Esophagus muscularis mucosa (tissue), 4 donors: ENCODE measurements around the gene ADGRB3. TPM values are rescaled to one million over a fixed set of nuclear protein-coding genes. Genes with fewer than 3 reads are reported as not detected.

Experiments used
- DNase-seq: peaks from one replicate; pipeline ENCODE4 v3.0.0-alpha.2; 2017; ENCODE audit errors: extremely low spot score
- H3K27ac ChIP-seq, 4 donors: fragments of 200-600 bp; sonication (generic); replicated peaks in 1 of 4; 1 replicate in 3 of 4; 2 replicates in 1 of 4; pipeline ENCODE4 v1.5.1; 2016 to 2019; ENCODE audit warnings: mild to moderate bottlenecking in 1 of 4
- H3K27me3 ChIP-seq, 4 donors: fragments of 200-600 bp; sonication (generic); one replicate each; pipeline versions ENCODE4 v1.5.1 to v1.6.0; 2016 to 2019
- H3K36me3 ChIP-seq, 4 donors: fragments of 200-600 bp; sonication (generic); one replicate each; pipeline ENCODE4 v1.5.1; 2016 to 2019
- H3K4me1 ChIP-seq, 4 donors: fragments of 200-600 bp; sonication (generic); one replicate each; pipeline ENCODE4 v1.5.1; 2016 to 2019
- H3K4me3 ChIP-seq, 4 donors: fragments of 200-600 bp; sonication (generic); 1 replicate in 2 of 4; 2 replicates in 2 of 4; pipeline ENCODE4 v1.5.1; 2016 to 2019; ENCODE audit warnings: mild to moderate bottlenecking in 4 of 4, moderate library complexity in 1 of 4
- H3K9me3 ChIP-seq, 4 donors: fragments of 200-600 bp; sonication (generic); 1 replicate in 3 of 4; 2 replicates in 1 of 4; pipeline ENCODE4 v1.5.1; 2016 to 2019
- CTCF ChIP-seq, 3 experiments: fragments of 200-600 bp in 2 of 3; fragments of 450-650 bp in 1 of 3; sonication (generic) in 2 of 3; IDR thresholded peaks; one replicate each; pipeline ENCODE4 v1.5.1; 2017 to 2019; ENCODE audit warnings: antibody characterized with exemption in 3 of 3, mild to moderate bottlenecking in 2 of 3, moderate library complexity in 1 of 3
- EP300 ChIP-seq: sonication (generic); formaldehyde crosslinking; IDR thresholded peaks from one replicate; pipeline ENCODE4 v1.6.1; 2017; ENCODE audit warnings: antibody characterized with exemption
- POLR2A ChIP-seq: fragments of 450-650 bp; IDR thresholded peaks from one replicate; pipeline ENCODE4 v1.6.1; 2017; ENCODE audit warnings: antibody characterized with exemption, moderate library complexity, mild to moderate bottlenecking, low read depth
- POLR2AphosphoS5 ChIP-seq, 2 donors: sonication (generic); formaldehyde crosslinking; IDR thresholded peaks; one replicate each; pipeline ENCODE4 v1.6.1; 2017; ENCODE audit warnings: antibody characterized with exemption in 2 of 2
- WGBS: methylation state at CpG from one replicate; pipeline ENCODE4 v1.1.5; 2018; 5-methylcytosine and 5-hydroxymethylcytosine counted together
- intact Hi-C: fragments of 100-400 bp; cut with DNase I; formaldehyde crosslinking; loops from one replicate; pipeline ENCODE4 v1.15.1; 2023
- total RNA-seq, 4 donors: library from RNA; depleted of rRNA; stranded (reverse); fragments of >200 nt; gene quantifications; one replicate each; pipeline versions ENCODE4 v1.1.0 to v1.2.1, GENCODE V29; 2016

Gene ADGRB3
- total RNA-seq, 4 donors from 2014 or later = 4.9 to 6.3 (median 5.8) TPM

GRCh38 chr6:68719761-68720160 is 84.7 kb downstream of the ADGRB3 start:
- peaks cover 0 to 3% (median 0%) of the 10 kb centered on the region in 4 donors for H3K4me1 ChIP-seq
- H3K4me3 ChIP-seq = no peak overlapping the region
- 83% methylated on average over 2 of the region's 2 CpGs for WGBS
- no peaks in the 10 kb centered on the region for H3K27me3 ChIP-seq
- TF ChIP-seq CTCF (IDR thresholded peaks at IDR 0.05) (no peak), POLR2A (no peak), POLR2AphosphoS5 (IDR thresholded peaks at IDR 0.05) (no peak), EP300 (no peak)
- no peaks in the 10 kb centered on the region for H3K36me3 ChIP-seq
- DNase-seq = no peak
- H3K27ac ChIP-seq = no peak overlapping the region
- intact Hi-C loops = no loop called here
- H3K9me3 ChIP-seq = no peaks in the 10 kb centered on the region

DNA sequence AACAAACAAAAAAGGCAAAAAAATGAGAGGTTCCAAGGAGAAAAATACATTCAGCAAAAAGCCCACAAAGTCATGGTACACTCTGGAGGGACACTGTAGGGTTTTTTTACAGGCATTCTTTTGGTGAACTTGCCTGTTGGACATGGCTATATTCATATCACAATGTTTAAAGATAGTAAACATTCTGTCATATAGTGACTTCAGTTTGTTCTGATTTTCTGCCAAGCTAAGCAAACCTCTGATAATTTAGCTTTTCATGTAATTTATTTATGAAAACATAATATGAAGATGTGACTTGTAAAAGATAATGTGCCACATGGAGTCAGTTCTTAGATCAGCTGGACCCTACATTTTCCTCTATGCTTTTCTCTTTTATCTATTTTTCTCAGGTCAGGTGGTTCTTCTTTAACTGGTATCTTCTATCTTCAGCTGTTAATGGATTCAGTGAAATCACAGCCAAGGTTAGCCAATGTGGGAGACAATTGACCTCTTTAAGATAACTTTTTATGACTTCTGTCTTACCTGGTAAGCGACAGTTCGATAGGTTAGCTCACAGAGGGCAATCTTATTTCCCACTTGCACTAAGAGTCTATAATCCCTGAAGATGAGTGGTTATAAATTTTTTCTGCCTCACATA is 87.9 kb downstream of the ADGRB3 start:
- Histone ChIP-seq H3K9me3 (no peaks in the 10 kb centered on the region), H3K4me3 (no peak overlapping the region), H3K27ac (no peak overlapping the region), H3K36me3 (no peaks in the 10 kb centered on the region), H3K4me1 (peaks cover 0 to 3% (median 0%) of the 10 kb centered on the region in 4 donors), H3K27me3 (no peaks in the 10 kb centered on the region)
- no peak for DNase-seq
- intact Hi-C loops = no loop called here
- 97% methylated on average over 2 of the region's 2 CpGs for WGBS
- TF ChIP-seq EP300 (no peak), CTCF (IDR thresholded peaks at IDR 0.05) (no peak), POLR2AphosphoS5 (IDR thresholded peaks at IDR 0.05) (no peak), POLR2A (no peak)

DNA sequence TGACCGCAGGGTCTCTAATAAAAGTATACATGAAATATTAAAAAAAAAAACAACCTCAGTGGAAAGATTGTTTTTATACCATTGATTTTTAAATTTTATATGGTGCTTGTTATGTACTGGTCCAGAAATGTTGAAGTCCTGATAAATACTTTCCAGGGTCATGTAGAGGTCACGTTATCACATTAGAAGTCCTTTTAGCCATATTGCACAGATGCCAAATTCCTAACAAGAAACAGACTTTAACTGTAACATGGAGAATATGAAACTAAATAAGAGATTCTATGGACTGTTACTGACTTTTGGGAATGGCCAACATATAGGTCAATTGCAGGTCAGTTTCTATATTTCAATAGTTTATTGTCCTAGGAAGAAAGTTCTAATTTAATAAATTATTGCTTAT is 89.0 kb downstream of the ADGRB3 start:
- DNase-seq = no peak
- Histone ChIP-seq H3K36me3 (no peaks in the 10 kb centered on the region), H3K27ac (no peak overlapping the region), H3K4me1 (no peaks in the 10 kb centered on the region), H3K4me3 (no peak overlapping the region), H3K9me3 (no peaks in the 10 kb centered on the region), H3K27me3 (no peaks in the 10 kb centered on the region)
- TF ChIP-seq CTCF (IDR thresholded peaks at IDR 0.05) = no peak
- TF ChIP-seq POLR2AphosphoS5 (IDR thresholded peaks at IDR 0.05) = no peak
- no peak for TF ChIP-seq EP300
- no peak for TF ChIP-seq POLR2A
- intact Hi-C loops = no loop called here
- WGBS = 85% methylated on average over 2 of the region's 2 CpGs

- TF ChIP-seq EP300 (no peak), POLR2AphosphoS5 (IDR thresholded peaks at IDR 0.05) (no peak), CTCF (IDR thresholded peaks at IDR 0.05) (no peak), POLR2A (no peak)
- Histone ChIP-seq H3K4me3 (no peak overlapping the region), H3K4me1 (no peaks in the 10 kb centered on the region), H3K27me3 (no peaks in the 10 kb centered on the region), H3K36me3 (no peaks in the 10 kb centered on the region), H3K27ac (no peak overlapping the region), H3K9me3 (no peaks in the 10 kb centered on the region)
- intact Hi-C loops = no loop called here
- no peak for DNase-seq
Measured at GRCh38 chr6:68726337-68726736, 91.3 kb downstream of the ADGRB3 start.

- H3K4me3 ChIP-seq = no peak overlapping the region
- intact Hi-C loops = no loop called here
- H3K27me3 ChIP-seq = no peaks in the 10 kb centered on the region
- no peaks in the 10 kb centered on the region for H3K36me3 ChIP-seq
- H3K27ac ChIP-seq = no peak overlapping the region
- no peak for DNase-seq
- no peaks in the 10 kb centered on the region for H3K9me3 ChIP-seq
- no peaks in the 10 kb centered on the region for H3K4me1 ChIP-seq
- TF ChIP-seq POLR2AphosphoS5 (IDR thresholded peaks at IDR 0.05) (no peak), POLR2A (no peak), EP300 (no peak), CTCF (IDR thresholded peaks at IDR 0.05) (no peak)
- 79% methylated on average over 1 of the region's 1 CpG for WGBS
Measured at GRCh38 chr6:68726992-68727391, 91.9 kb downstream of the ADGRB3 start.
